ENCODE data around the gene ARHGEF7.

Gene ARHGEF7

DNA sequence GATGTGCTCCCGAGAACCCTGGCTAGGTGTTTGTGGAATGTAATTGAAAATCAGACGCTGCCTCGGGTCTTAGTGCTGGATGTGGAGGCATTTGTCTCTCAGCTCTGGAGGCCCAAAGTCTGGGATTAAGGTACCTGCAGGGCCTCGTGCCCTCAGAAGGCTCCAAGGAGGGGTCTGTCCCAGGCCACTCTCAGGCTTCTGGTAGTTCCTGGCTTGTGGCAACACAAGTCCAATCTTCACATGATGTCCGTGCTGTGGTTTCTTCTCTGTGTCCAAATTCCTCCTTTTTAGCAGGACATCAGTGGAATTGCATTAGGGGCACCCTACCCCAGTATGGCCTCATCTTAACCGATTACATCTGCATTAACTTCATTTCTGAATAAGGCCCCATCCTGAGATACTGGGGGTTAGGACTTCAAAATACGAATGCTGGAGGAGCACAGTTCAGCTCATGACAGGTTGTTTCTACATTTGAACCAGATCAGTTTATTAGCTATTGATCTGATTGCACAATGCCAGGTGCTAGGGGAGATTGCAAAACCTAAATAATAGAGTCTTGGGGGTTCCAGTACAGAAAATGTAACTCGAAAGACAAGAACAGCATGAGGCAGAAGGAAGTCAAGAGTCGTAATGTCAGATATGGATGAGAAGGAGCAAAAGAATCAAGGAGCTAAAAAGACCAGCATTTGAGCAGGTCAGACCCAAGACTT is 3.9 kb downstream of the ARHGEF7 start:
- TF ChIP-seq, protein P1, sequence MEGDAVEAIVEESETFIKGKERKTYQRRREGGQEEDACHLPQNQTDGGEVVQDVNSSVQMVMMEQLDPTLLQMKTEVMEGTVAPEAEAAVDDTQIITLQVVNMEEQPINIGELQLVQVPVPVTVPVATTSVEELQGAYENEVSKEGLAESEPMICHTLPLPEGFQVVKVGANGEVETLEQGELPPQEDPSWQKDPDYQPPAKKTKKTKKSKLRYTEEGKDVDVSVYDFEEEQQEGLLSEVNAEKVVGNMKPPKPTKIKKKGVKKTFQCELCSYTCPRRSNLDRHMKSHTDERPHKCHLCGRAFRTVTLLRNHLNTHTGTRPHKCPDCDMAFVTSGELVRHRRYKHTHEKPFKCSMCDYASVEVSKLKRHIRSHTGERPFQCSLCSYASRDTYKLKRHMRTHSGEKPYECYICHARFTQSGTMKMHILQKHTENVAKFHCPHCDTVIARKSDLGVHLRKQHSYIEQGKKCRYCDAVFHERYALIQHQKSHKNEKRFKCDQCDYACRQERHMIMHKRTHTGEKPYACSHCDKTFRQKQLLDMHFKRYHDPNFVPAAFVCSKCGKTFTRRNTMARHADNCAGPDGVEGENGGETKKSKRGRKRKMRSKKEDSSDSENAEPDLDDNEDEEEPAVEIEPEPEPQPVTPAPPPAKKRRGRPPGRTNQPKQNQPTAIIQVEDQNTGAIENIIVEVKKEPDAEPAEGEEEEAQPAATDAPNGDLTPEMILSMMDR (IDR thresholded peaks at IDR 0.05; ENCODE audit: insufficient read depth, low read length, poor library complexity, severe bottlenecking), result no peak
- DNase-seq (ENCODE audit: extremely low read depth, insufficient read length), result no peak
- Histone ChIP-seq H3K36me3 (ENCODE audit: control insufficient read depth, insufficient read depth, low read length) (no peaks in the 10 kb centered on the region), H3K4me3 (replicated peaks; ENCODE audit: low read depth, low read length) (no peak overlapping the region), H3K27me3 (replicated peaks; ENCODE audit: control insufficient read depth, insufficient read depth, low read length) (peaks cover 5% of the 10 kb centered on the region)

DNA sequence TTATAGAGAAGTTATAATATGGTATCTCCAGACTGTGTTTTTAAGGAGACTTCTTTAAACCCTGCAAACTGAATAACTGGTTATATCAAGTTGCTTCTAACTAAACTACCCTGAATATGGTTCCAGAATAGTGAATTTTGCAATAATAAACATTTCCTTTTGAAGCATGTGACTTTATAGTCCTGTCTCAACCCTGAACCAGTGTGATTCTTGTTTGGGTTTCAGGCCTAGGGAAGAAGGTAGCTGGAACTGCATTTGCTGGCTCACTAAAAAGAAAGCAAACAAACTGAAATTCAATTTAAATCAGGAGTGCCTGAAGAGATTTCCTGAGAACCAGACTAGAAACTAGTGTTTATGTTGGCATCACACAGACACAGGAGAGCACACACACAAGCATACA is 4.9 kb downstream of the ARHGEF7 start:
- Histone ChIP-seq H3K4me3 (replicated peaks; ENCODE audit: low read depth, low read length) (no peak overlapping the region), H3K27me3 (replicated peaks; ENCODE audit: control insufficient read depth, insufficient read depth, low read length) (peaks cover 4% of the 10 kb centered on the region), H3K36me3 (ENCODE audit: control insufficient read depth, insufficient read depth, low read length) (no peaks in the 10 kb centered on the region)
- TF ChIP-seq, protein P1 (IDR thresholded peaks at IDR 0.05; ENCODE audit: insufficient read depth, low read length, poor library complexity, severe bottlenecking), result no peak
- no peak for DNase-seq (ENCODE audit: extremely low read depth, insufficient read length)

DNA sequence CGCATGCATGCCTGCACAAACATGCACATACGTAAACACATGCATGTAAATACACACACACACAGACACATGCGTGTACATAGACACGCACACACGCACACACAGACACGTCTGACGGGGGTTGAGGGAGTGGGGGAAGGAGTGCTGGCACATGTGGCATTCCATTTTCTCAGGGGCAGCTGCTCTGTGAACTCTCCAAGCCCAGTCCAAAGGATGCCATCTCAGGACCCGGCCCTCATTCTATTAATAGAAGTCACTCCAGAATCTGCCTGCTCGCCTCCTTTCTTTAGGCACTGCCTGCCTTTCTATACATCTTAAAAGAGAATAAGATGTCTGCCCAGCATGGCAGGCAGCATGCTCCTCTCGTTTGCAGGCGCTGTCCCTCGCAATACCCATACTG is 5.3 kb downstream of the ARHGEF7 start:
- H3K4me3 ChIP-seq (replicated peaks; ENCODE audit: low read depth, low read length), result no peak overlapping the region
- peaks cover 4% of the 10 kb centered on the region for H3K27me3 ChIP-seq (replicated peaks; ENCODE audit: control insufficient read depth, insufficient read depth, low read length)
- TF ChIP-seq, protein P1 (IDR thresholded peaks at IDR 0.05; ENCODE audit: insufficient read depth, low read length, poor library complexity, severe bottlenecking), result no peak
- no peaks in the 10 kb centered on the region for H3K36me3 ChIP-seq (ENCODE audit: control insufficient read depth, insufficient read depth, low read length)
- DNase-seq (ENCODE audit: extremely low read depth, insufficient read length), result no peak

DNA sequence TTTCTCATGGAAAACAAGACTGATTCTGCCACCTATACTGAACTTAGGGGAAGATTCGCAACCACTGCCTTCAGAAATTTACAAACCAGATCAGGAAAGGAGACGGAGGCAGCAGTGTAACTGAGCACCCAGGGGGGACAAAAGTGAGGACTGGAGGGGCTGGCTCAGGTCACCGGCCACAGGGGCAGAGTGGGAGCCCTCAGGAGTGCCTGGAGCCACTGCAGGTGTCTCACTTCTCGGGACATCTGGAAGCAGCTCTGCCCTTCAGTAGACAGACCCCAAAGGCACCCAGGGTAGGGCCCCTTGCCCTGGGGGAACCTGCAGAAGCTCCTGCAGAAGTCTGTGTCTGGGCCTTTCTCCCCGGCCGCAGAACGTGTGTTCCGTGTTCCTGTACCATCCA is 5.8 kb downstream of the ARHGEF7 start:
- TF ChIP-seq, protein P1 (IDR thresholded peaks at IDR 0.05; ENCODE audit: insufficient read depth, low read length, poor library complexity, severe bottlenecking), result no peak
- H3K4me3 ChIP-seq (replicated peaks; ENCODE audit: low read depth, low read length), result no peak overlapping the region
- H3K27me3 ChIP-seq (replicated peaks; ENCODE audit: control insufficient read depth, insufficient read depth, low read length), result peaks cover 2% of the 10 kb centered on the region
- H3K36me3 ChIP-seq (ENCODE audit: control insufficient read depth, insufficient read depth, low read length), result no peaks in the 10 kb centered on the region
- no peak for DNase-seq (ENCODE audit: extremely low read depth, insufficient read length)

DNA sequence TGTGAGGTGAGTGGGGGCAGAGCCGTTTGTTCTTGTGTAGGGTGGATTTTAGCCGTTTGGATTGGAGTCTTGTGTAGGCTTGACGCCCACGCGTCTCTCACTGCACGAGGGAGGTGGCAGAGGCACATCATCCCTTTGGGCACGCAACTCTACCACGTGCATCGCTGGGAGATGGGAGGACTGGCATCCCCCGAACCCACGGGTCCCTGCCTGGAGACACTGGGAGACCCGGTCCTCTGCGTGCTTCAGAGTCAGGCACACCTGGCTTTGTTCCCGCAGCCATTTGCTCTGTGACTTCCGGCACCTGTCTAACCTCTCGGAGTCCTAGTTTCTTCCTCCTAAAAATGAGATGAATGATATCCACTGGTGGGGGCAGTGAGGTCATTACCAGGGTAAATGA is 6.4 kb downstream of the ARHGEF7 start:
- H3K36me3 ChIP-seq (ENCODE audit: control insufficient read depth, insufficient read depth, low read length), result no peaks in the 10 kb centered on the region
- DNase-seq (ENCODE audit: extremely low read depth, insufficient read length), result no peak
- no peak overlapping the region for H3K4me3 ChIP-seq (replicated peaks; ENCODE audit: low read depth, low read length)
- H3K27me3 ChIP-seq (replicated peaks; ENCODE audit: control insufficient read depth, insufficient read depth, low read length), result no peaks in the 10 kb centered on the region; the same call in 1 of the 2 replicates
- TF ChIP-seq, protein P1 (IDR thresholded peaks at IDR 0.05; ENCODE audit: insufficient read depth, low read length, poor library complexity, severe bottlenecking), result no peak

DNA sequence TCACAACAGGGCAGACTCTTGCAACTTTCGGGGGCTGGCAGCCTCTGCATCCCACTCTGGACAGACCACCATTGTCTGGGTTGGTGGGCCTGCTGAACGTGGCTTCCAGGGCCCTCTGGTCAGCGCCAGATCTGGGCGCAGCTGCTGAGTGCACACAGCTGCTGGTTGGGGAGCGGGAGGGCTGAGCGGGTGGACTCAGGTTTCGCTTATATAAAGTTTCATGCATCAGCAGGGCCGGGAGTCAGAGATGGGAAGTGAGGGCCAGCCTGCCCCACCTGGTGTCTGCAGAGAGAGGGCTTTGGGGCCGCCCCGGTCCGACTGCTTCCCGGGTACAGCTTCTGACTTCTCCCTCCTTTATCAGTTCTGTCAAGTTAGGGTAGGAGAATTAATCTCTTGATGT is 6.9 kb downstream of the ARHGEF7 start:
- no peak for DNase-seq (ENCODE audit: extremely low read depth, insufficient read length)
- no peaks in the 10 kb centered on the region for H3K36me3 ChIP-seq (ENCODE audit: control insufficient read depth, insufficient read depth, low read length)
- H3K4me3 ChIP-seq (replicated peaks; ENCODE audit: low read depth, low read length), result no peak overlapping the region
- H3K27me3 ChIP-seq (replicated peaks; ENCODE audit: control insufficient read depth, insufficient read depth, low read length), result no peaks in the 10 kb centered on the region; the same call in 1 of the 2 replicates
- TF ChIP-seq, protein P1 (IDR thresholded peaks at IDR 0.05; ENCODE audit: insufficient read depth, low read length, poor library complexity, severe bottlenecking), result no peak

Data from GM06990 (cell line).